ENCODE results near the gene NCAM2. TPM values are rescaled to one million over a fixed set of nuclear protein-coding genes. Genes with fewer than 3 reads are reported as not detected.

NCAM2 gene
- polyA plus RNA-seq, 3 donors: not detected

DNA sequence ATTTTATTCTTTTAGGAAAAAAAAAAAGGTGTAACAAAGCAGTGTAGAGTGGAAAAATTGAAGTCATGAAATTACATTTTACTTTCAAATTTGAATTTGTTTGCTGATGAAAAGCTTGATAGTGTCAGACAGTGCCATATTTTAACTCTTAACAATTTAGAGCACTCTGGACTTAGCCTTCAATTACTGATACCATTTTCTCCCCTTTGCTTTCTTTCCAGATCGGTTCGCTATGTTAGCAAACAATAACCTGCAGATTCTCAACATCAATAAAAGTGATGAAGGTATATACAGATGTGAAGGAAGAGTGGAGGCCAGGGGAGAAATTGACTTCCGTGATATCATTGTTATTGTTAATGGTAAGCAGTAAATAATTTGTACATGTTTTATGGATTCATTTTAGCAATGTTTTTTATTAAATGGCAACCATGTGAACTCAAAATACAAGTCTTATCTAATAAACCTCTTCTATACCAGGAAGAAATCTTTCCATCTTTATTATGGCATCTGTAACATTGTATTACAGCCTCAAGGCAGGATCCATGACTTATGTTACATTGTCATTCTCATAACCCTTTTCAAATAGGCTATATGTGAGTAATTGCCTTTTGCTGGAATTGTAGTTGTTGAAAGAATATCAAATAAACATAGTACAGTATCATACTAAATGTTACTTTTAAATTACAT, 293.8 kb downstream of the NCAM2 start:
- no peaks in the 10 kb centered on the region for H3K4me1 ChIP-seq (ENCODE audit: control insufficient read depth in 1 of 2, insufficient read depth in 2 of 2, low read length in 2 of 2)
- H3K79me2 ChIP-seq (ENCODE audit: insufficient read depth, low read length): no peaks in the 10 kb centered on the region
- H3K36me3 ChIP-seq (replicated peaks in 1 of 2; ENCODE audit: control insufficient read depth in 1 of 2, insufficient read depth in 2 of 2, low read length in 2 of 2): no peaks in the 10 kb centered on the region
- no peaks in the 10 kb centered on the region for H3K4me1 Mint-ChIP-seq
- no peaks in the 10 kb centered on the region for H3K36me3 Mint-ChIP-seq
- H3K27me3 Mint-ChIP-seq (ENCODE audit: low read depth in 3 of 3): no peaks in the 10 kb centered on the region
- H3K4me3 Mint-ChIP-seq: no peak overlapping the region
- intact Hi-C loops (cut with micrococcal nuclease): no loop called here
- TF ChIP-seq, protein P1, sequence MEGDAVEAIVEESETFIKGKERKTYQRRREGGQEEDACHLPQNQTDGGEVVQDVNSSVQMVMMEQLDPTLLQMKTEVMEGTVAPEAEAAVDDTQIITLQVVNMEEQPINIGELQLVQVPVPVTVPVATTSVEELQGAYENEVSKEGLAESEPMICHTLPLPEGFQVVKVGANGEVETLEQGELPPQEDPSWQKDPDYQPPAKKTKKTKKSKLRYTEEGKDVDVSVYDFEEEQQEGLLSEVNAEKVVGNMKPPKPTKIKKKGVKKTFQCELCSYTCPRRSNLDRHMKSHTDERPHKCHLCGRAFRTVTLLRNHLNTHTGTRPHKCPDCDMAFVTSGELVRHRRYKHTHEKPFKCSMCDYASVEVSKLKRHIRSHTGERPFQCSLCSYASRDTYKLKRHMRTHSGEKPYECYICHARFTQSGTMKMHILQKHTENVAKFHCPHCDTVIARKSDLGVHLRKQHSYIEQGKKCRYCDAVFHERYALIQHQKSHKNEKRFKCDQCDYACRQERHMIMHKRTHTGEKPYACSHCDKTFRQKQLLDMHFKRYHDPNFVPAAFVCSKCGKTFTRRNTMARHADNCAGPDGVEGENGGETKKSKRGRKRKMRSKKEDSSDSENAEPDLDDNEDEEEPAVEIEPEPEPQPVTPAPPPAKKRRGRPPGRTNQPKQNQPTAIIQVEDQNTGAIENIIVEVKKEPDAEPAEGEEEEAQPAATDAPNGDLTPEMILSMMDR (IDR thresholded peaks at IDR 0.05): no peak
- H2AFZ ChIP-seq (ENCODE audit: insufficient read depth, low read depth, low read length, poor library complexity, severe bottlenecking): no peak overlapping the region
- no CpG with 5 or more reads among the region's 3 CpGs for WGBS (ENCODE audit: insufficient coverage)
- H3K9me3 Mint-ChIP-seq: peaks cover 0 to 5% (median 0%) of the 10 kb centered on the region in 7 donors
- H3K4me3 ChIP-seq (replicated peaks in 1 of 3; ENCODE audit: low read depth in 2 of 3, low read length in 3 of 3): no peak overlapping the region
- no peak overlapping the region for H3K27ac Mint-ChIP-seq
- DNase-seq: no peak
- H4K20me1 ChIP-seq (ENCODE audit: insufficient read depth, low read length): no peaks in the 10 kb centered on the region
- H3K27me3 ChIP-seq (ENCODE audit: control insufficient read depth in 2 of 2, insufficient read depth in 2 of 2, low read length in 2 of 2): no peaks in the 10 kb centered on the region
- no peak overlapping the region for H3K4me2 ChIP-seq (replicated peaks; ENCODE audit: extremely low read depth, low read length, poor library complexity, severe bottlenecking)
- H3K9me3 ChIP-seq (replicated peaks in 1 of 2; ENCODE audit: control insufficient read depth in 1 of 2, insufficient read depth in 1 of 2, low read length in 2 of 2): no peaks in the 10 kb centered on the region
- H3K27ac ChIP-seq (ENCODE audit: low read depth in 1 of 2, low read length in 2 of 2): no peak overlapping the region
- no peak overlapping the region for H3K9ac ChIP-seq (ENCODE audit: insufficient read depth, low read length, poor library complexity, severe bottlenecking)

DNA sequence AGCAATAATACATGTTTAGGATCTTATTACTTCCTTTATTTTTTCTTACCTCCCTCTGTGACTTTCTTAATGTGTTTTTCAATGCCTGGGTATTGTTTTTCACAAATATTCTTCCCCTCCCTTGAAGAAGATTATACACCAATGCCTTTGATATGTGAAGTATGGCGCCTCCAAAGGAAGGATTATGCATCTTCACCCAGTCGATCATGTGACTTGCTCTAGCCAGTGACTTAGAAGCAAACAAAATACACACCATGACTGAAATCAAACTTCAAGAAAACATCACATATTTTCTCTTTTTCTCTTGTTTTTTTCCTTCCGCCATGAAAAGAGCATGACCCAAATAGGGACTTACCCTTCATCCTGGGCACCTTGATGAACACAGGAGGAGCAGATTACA, 297.1 kb downstream of the NCAM2 start:
- Histone ChIP-seq H2AFZ (ENCODE audit: insufficient read depth, low read depth, low read length, poor library complexity, severe bottlenecking) (no peak overlapping the region), H3K9ac (ENCODE audit: insufficient read depth, low read length, poor library complexity, severe bottlenecking) (no peak overlapping the region), H3K27me3 (ENCODE audit: control insufficient read depth in 2 of 2, insufficient read depth in 2 of 2, low read length in 2 of 2) (no peaks in the 10 kb centered on the region), H3K9me3 (replicated peaks in 1 of 2; ENCODE audit: control insufficient read depth in 1 of 2, insufficient read depth in 1 of 2, low read length in 2 of 2) (no peaks in the 10 kb centered on the region), H3K79me2 (ENCODE audit: insufficient read depth, low read length) (no peaks in the 10 kb centered on the region), H3K4me2 (replicated peaks; ENCODE audit: extremely low read depth, low read length, poor library complexity, severe bottlenecking) (no peak overlapping the region), H3K4me1 (ENCODE audit: control insufficient read depth in 1 of 2, insufficient read depth in 2 of 2, low read length in 2 of 2) (no peaks in the 10 kb centered on the region), H3K27ac (ENCODE audit: low read depth in 1 of 2, low read length in 2 of 2) (no peak overlapping the region), H3K4me3 (replicated peaks in 1 of 3; ENCODE audit: low read depth in 2 of 3, low read length in 3 of 3) (no peak overlapping the region), H3K36me3 (replicated peaks in 1 of 2; ENCODE audit: control insufficient read depth in 1 of 2, insufficient read depth in 2 of 2, low read length in 2 of 2) (no peaks in the 10 kb centered on the region), H4K20me1 (ENCODE audit: insufficient read depth, low read length) (no peaks in the 10 kb centered on the region)
- peaks cover 0 to 5% (median 0%) of the 10 kb centered on the region in 7 donors for H3K9me3 Mint-ChIP-seq
- H3K4me3 Mint-ChIP-seq: no peak overlapping the region
- intact Hi-C loops (cut with micrococcal nuclease): no loop called here
- H3K36me3 Mint-ChIP-seq: no peaks in the 10 kb centered on the region
- DNase-seq: no peak
- 100% methylated on average over 2 of the region's 3 CpGs for WGBS (ENCODE audit: insufficient coverage)
- no peaks in the 10 kb centered on the region for H3K4me1 Mint-ChIP-seq
- no peaks in the 10 kb centered on the region for H3K27me3 Mint-ChIP-seq (ENCODE audit: low read depth in 3 of 3)
- TF ChIP-seq, protein P1 (IDR thresholded peaks at IDR 0.05): no peak
- H3K27ac Mint-ChIP-seq: no peak overlapping the region

Data from CD14-positive monocyte (primary cell).